IMR-90 (cell line): ENCODE results near the gene TBC1D22B.
"Not testable (repeated sequence)": the region's sequence is repeated elsewhere in the genome, so short reads cannot be mapped to it uniquely, and the experiment has no call there.

Experiments used
- MAFK ChIP-seq: IDR thresholded peaks from 2 replicates; pipeline ENCODE4 v1.6.1; 2012; ENCODE audit warnings: low read depth, low read length, improper control_type of control experiment
- MXI1 ChIP-seq: IDR thresholded peaks from 2 replicates; pipeline ENCODE4 v1.6.1; 2012; ENCODE audit warnings: low read depth, mild to moderate bottlenecking, low read length, moderate library complexity, borderline replicate concordance
- POLR2A ChIP-seq: IDR thresholded peaks from 2 replicates; pipeline ENCODE4 v1.6.1; 2012; ENCODE audit warnings: mild to moderate bottlenecking, low read depth, low read length

- TF ChIP-seq MAFK, POLR2A, MXI1: not testable (repeated sequence)
Measured at GRCh38 chr6:37307484-37307883, 49.9 kb downstream of the TBC1D22B start.
